HCT116 (cell line): Measurements from ENCODE around the gene PPP2R2D. TPM values are rescaled to one million over a fixed set of nuclear protein-coding genes. Genes with fewer than 3 reads are reported as not detected.

Source experiments
- ATAC-seq: fragments of 200-7000 bp; cut with Tn5 transposase; 2 replicates; pipeline ENCODE4 v1.9.1; 2020; ENCODE audit warnings: mild to moderate bottlenecking, moderate library complexity
- BruUV-seq: library from RNA; stranded (reverse); fragments of 400-500 nt; replicated peaks from 2 replicates; lab custom pipeline; 2021; lab: Mats Ljungman, UMichigan
- CTCF ChIA-PET: fragments of 300-600 bp; sonication (Branson Sonifier 250); formaldehyde crosslinking; loops from one replicate; lab custom pipeline; 2021; ENCODE audit warnings: antibody characterized with exemption; lab: Charles Lee
- POLR2A ChIA-PET: fragments of 300-600, 350-600 bp; sonication (Branson Sonifier 250); formaldehyde crosslinking; loops from one replicate; lab custom pipeline; 2021; ENCODE audit warnings: antibody characterized with exemption; lab: Charles Lee
- RAD21 ChIA-PET, 2 experiments: fragments of 300-600 bp; sonication (Branson Sonifier 250); formaldehyde crosslinking; loops; one replicate each; lab custom pipeline; 2023; ENCODE audit warnings: low total read pairs in 2 of 2; ENCODE audit not compliant: uncharacterized antibody in 2 of 2, unreplicated experiment in 2 of 2, low non-redundant PET in 1 of 2; lab: Charles Lee
- DNase-seq: peaks from one replicate; pipeline ENCODE4 v3.0.0-alpha.2; 2010; ENCODE audit warnings: low read depth, low spot score
- H2AFZ ChIP-seq: fragments of 200-600 bp; shearing (Covaris generic), sonication (generic); 2 replicates; pipeline ENCODE4 v1.6.1; 2017; ENCODE audit warnings: low read depth, mixed run types, mixed read lengths, antibody characterized with exemption, low read length; ENCODE audit not compliant: poor library complexity, severe bottlenecking
- H3K27ac ChIP-seq: 2 replicates; pipeline ENCODE4 v1.5.1; 2012; ENCODE audit warnings: low read depth, low read length
- H3K27me3 ChIP-seq: fragments of 200-600 bp; sonication (generic); 2 replicates; pipeline ENCODE4 v1.6.1; 2016; ENCODE audit warnings: mixed run types, low read length, mixed read lengths; ENCODE audit not compliant: insufficient read depth
- H3K36me3 ChIP-seq, 2 experiments: fragments of 200-500 bp in 1 of 2; fragments of 200-600 bp in 1 of 2; sonication (Bioruptor generic) in 1 of 2; sonication (generic) in 1 of 2; 2 replicates each; pipeline versions ENCODE4 v1.5.1 to v1.6.1; 2014 to 2016; ENCODE audit warnings: low read length in 2 of 2, inconsistent platforms in 1 of 2, mixed read lengths in 1 of 2, mixed run types in 1 of 2; ENCODE audit not compliant: insufficient read depth in 2 of 2, control insufficient read depth in 1 of 2
- H3K4me1 ChIP-seq, 2 experiments: fragments of 200-600 bp in 1 of 2; sonication (generic) in 1 of 2; 2 replicates each; pipeline versions ENCODE4 v1.5.1 to v1.6.1; 2012 to 2017; ENCODE audit warnings: low read length in 2 of 2, inconsistent platforms in 1 of 2, mild to moderate bottlenecking in 1 of 2, mixed read lengths in 1 of 2, mixed run types in 1 of 2, moderate library complexity in 1 of 2; ENCODE audit not compliant: insufficient read depth in 2 of 2, control insufficient read depth in 1 of 2
- H3K4me2 ChIP-seq: fragments of 200-600 bp; sonication (generic); 2 replicates; pipeline ENCODE4 v1.6.1; 2017; ENCODE audit warnings: mixed run types, low read length, mixed read lengths
- H3K4me3 ChIP-seq, 2 experiments: fragments of 200-600 bp in 1 of 2; sonication (generic) in 1 of 2; replicated peaks in 1 of 2; 2 replicates each; pipeline ENCODE4 v1.5.1; 2011 to 2016; ENCODE audit warnings: low read length in 2 of 2, control low read depth in 1 of 2, low read depth in 1 of 2, mild to moderate bottlenecking in 1 of 2, mixed read lengths in 1 of 2, mixed run types in 1 of 2
- H3K79me2 ChIP-seq: fragments of 200-600 bp; sonication (generic); 2 replicates; pipeline ENCODE4 v1.6.1; 2017; ENCODE audit warnings: mild to moderate bottlenecking, mixed run types, low read length, moderate library complexity, mixed read lengths; ENCODE audit not compliant: insufficient read depth
- H3K9ac ChIP-seq: fragments of 200-600 bp; sonication (generic); 2 replicates; pipeline ENCODE4 v1.6.1; 2016; ENCODE audit warnings: low read length, mixed read lengths
- H3K9me2 ChIP-seq: fragments of 200-600 bp; sonication (generic), shearing (Covaris generic); 2 replicates; pipeline ENCODE4 v1.6.1; 2017; ENCODE audit warnings: mixed run types, mild to moderate bottlenecking, moderate library complexity; ENCODE audit not compliant: insufficient read depth
- H3K9me3 ChIP-seq, 2 experiments: fragments of 200-500 bp in 1 of 2; fragments of 200-600 bp in 1 of 2; sonication (Bioruptor generic) in 1 of 2; sonication (generic) in 1 of 2; 2 replicates each; pipeline ENCODE4 v1.6.1; 2014 to 2017; ENCODE audit warnings: low read length in 2 of 2, mixed read lengths in 2 of 2, inconsistent platforms in 1 of 2, low read depth in 1 of 2, mild to moderate bottlenecking in 1 of 2, mixed run types in 1 of 2, moderate library complexity in 1 of 2; ENCODE audit not compliant: control insufficient read depth in 1 of 2, insufficient read depth in 1 of 2
- H4K20me1 ChIP-seq: fragments of 200-600 bp; sonication (generic), shearing (Covaris generic); 2 replicates; pipeline ENCODE4 v1.6.1; 2017; ENCODE audit warnings: mixed run types, mild to moderate bottlenecking, moderate library complexity; ENCODE audit not compliant: insufficient read depth
- ATF3 ChIP-seq: IDR thresholded peaks from 2 replicates; pipeline ENCODE4 v1.6.1; 2012
- CTCF ChIP-seq, 3 experiments: fragments of 200-600 bp in 1 of 3; sonication (generic) in 1 of 3; IDR thresholded peaks in 2 of 3; conservative IDR thresholded peaks in 1 of 3; 2 replicates each; pipeline ENCODE4 v1.5.1; 2012 to 2017; ENCODE audit warnings: low read depth in 2 of 3, low read length in 2 of 3, antibody characterized with exemption in 1 of 3, borderline replicate concordance in 1 of 3, control low read depth in 1 of 3, mild to moderate bottlenecking in 1 of 3, mixed read lengths in 1 of 3, mixed run types in 1 of 3, moderate library complexity in 1 of 3; ENCODE audit not compliant: insufficient read depth in 1 of 3
- ELF1 ChIP-seq: IDR thresholded peaks from 2 replicates; pipeline ENCODE4 v1.6.1; 2012; ENCODE audit warnings: low read depth, borderline replicate concordance
- JUND ChIP-seq: IDR thresholded peaks from 2 replicates; pipeline ENCODE4 v1.6.1; 2012
- POLR2A ChIP-seq: IDR thresholded peaks from 2 replicates; pipeline ENCODE4 v1.7.0; 2011; ENCODE audit warnings: borderline replicate concordance; ENCODE audit not compliant: insufficient read depth, insufficient read length; ENCODE audit errors: extremely low read depth
- SIN3A ChIP-seq: IDR thresholded peaks from 2 replicates; pipeline ENCODE4 v1.6.1; 2012; ENCODE audit warnings: low read depth
- SRF ChIP-seq: IDR thresholded peaks from 2 replicates; pipeline ENCODE4 v1.6.1; 2012; ENCODE audit warnings: low read depth
- ZFX ChIP-seq: fragments of 450-650 bp; IDR thresholded peaks from 2 replicates; pipeline ENCODE4 v1.6.1; 2017
- intact Hi-C: fragments of 100-400 bp; cut with micrococcal nuclease; formaldehyde crosslinking; loops from 2 replicates; pipeline ENCODE4 v1.10.0; 2022
- total RNA-seq: library from RNA; stranded (reverse); gene quantifications from one replicate; pipeline ENCODE4 v1.2.1, GENCODE V29; 2021; ENCODE audit not compliant: unreplicated experiment
- TF ChIP-seq, protein P1 (sequence below): IDR thresholded peaks from 2 replicates; pipeline ENCODE4 v1.6.1; 2012

The PPP2R2D gene
- total RNA-seq, 1 experiment from 2014 or later, result 18.1 TPM

DNA sequence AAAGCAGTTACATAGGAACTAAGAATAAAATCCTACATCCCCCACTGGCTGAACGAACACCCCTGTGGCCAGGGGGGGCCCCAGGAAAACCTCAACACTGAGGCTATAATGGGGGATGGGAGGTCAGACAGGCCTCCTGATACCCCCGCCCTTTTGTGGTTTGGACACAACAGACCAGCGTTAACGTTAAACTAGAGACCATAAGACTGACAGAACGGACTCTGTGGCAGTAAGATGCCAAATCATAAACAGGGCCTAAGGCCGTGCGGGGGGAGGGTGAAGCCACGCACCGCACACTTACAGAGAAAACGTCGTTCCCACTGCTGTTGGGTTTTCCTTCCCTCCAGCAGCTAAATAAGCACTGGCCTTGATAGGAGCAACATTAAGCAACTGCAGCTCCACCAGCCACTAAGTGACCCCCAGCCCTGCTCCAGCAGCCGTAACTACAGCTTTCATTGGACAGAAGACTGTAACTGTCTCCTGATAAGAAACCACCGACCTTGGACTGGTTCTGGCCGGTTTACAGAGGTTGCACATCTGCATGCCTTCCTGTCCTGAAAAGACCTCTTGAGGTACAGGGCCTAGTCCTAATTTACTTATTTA is 3.4 kb upstream of the PPP2R2D start (continued):
- TF ChIP-seq CTCF (IDR thresholded peaks at IDR 0.05 in 2 of 3, conservative IDR thresholded peaks at IDR 0.05 in 1 of 3; ENCODE audit: borderline replicate concordance in 1 of 3, insufficient read depth in 1 of 3, low read depth in 2 of 3, low read length in 2 of 3), result no peak
- no peak for TF ChIP-seq JUND
- TF ChIP-seq, protein P1, sequence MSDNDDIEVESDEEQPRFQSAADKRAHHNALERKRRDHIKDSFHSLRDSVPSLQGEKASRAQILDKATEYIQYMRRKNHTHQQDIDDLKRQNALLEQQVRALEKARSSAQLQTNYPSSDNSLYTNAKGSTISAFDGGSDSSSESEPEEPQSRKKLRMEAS, result no peak

- ChIA-PET CTCF (no interaction called here), POLR2A (no interaction called here), RAD21 (no interaction called here)
- Histone ChIP-seq H3K79me2 (peaks cover 17% of the 10 kb centered on the region), H3K36me3 (no peaks in the 10 kb centered on the region), H3K9ac (no peak overlapping the region), H3K27me3 (no peaks in the 10 kb centered on the region), H3K27ac (no peak overlapping the region), H2AFZ (no peak overlapping the region), H3K9me3 (no peaks in the 10 kb centered on the region), H3K4me1 (peaks cover 11 to 21% of the 10 kb centered on the region in 2 experiments), H3K4me2 (no peak overlapping the region), H3K9me2 (no peaks in the 10 kb centered on the region), H4K20me1 (no peaks in the 10 kb centered on the region), H3K4me3 (no peak overlapping the region)
- no peak for ATAC-seq
- intact Hi-C loops, result no loop called here
- BruUV-seq, result no TSS peak
- no peak for TF ChIP-seq ELF1
- TF ChIP-seq JUND, result no peak
- no peak for TF ChIP-seq ATF3
- TF ChIP-seq SIN3A, result no peak
- TF ChIP-seq SRF, result no peak
- TF ChIP-seq, protein P1, result no peak
- no peak for TF ChIP-seq POLR2A
- no peak for TF ChIP-seq CTCF (IDR thresholded peaks at IDR 0.05 in 2 of 3, conservative IDR thresholded peaks at IDR 0.05 in 1 of 3; ENCODE audit: borderline replicate concordance in 1 of 3, insufficient read depth in 1 of 3, low read depth in 2 of 3, low read length in 2 of 3)
- no peak for TF ChIP-seq ZFX
- no peak for DNase-seq
Measured at GRCh38 chr10:131898061-131898460, 2.7 kb upstream of the PPP2R2D start.
